Duodenal mucosa (tissue), 2 donors: ENCODE measurements around the gene TNFRSF8.

ENCODE experiments used
- H3K27ac ChIP-seq: one replicate; pipeline ENCODE4 v1.7.0; 2013; ENCODE audit warnings: low read depth, low read length
- H3K27me3 ChIP-seq, 2 donors: one replicate each; pipeline ENCODE4 v1.7.0; 2013; ENCODE audit warnings: low read length in 2 of 2, control low read depth in 1 of 2; ENCODE audit not compliant: insufficient read depth in 2 of 2, control insufficient read depth in 1 of 2
- H3K36me3 ChIP-seq, 2 donors: one replicate each; pipeline ENCODE4 v1.7.0; 2013; ENCODE audit warnings: low read length in 2 of 2, control low read depth in 1 of 2; ENCODE audit not compliant: insufficient read depth in 2 of 2, control insufficient read depth in 1 of 2
- H3K4me1 ChIP-seq, 2 donors: one replicate each; pipeline ENCODE4 v1.7.0; 2013; ENCODE audit warnings: low read length in 2 of 2, control low read depth in 1 of 2; ENCODE audit not compliant: insufficient read depth in 2 of 2, control insufficient read depth in 1 of 2
- H3K4me3 ChIP-seq, 2 donors: one replicate each; pipeline ENCODE4 v1.7.0; 2013; ENCODE audit warnings: low read length in 2 of 2, low read depth in 1 of 2
- H3K9ac ChIP-seq, 2 donors: one replicate each; pipeline ENCODE4 v1.7.0; 2013; ENCODE audit warnings: low read length in 2 of 2, low read depth in 1 of 2
- H3K9me3 ChIP-seq, 2 donors: one replicate each; pipeline ENCODE4 v1.7.0; 2013; ENCODE audit warnings: low read length in 2 of 2, control low read depth in 1 of 2; ENCODE audit not compliant: control insufficient read depth in 1 of 2

The TNFRSF8 gene

DNA sequence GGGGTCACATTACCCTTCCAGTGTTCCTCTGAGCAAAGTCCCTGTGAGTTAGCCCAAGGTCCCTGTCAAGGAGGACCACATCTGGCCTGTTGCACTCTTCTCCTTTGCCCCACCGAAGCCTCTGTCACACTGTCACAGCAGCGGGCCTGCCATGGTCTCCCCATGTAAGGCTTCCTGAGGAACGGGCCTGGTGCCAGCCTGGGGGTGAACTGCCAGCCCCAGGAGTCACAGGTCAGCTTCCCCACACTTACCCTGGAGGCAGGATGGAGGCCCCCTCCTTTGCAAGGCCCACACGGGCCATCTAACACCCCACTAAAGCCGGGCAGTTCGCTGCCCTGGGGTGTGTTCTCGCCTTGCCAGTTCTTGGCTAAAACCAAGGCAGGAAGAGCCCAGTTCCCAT lies 117.8 kb downstream of the TNFRSF8 start:
- H3K9ac ChIP-seq: no peak overlapping the region

GRCh38 chr1:12181568-12181967 lies 118.5 kb downstream of the TNFRSF8 start:
- Histone ChIP-seq H3K4me3 (no peak overlapping the region), H3K36me3 (no peaks in the 10 kb centered on the region), H3K27me3 (no peaks in the 10 kb centered on the region), H3K9ac (no peak overlapping the region), H3K4me1 (peaks cover 39 to 45% of the 10 kb centered on the region in 2 donors), H3K27ac (no peak overlapping the region), H3K9me3 (no peaks in the 10 kb centered on the region)

More for the DNA sequence above, 117.8 kb downstream of the TNFRSF8 start:
- Histone ChIP-seq H3K4me1 (peaks cover 32 to 43% of the 10 kb centered on the region in 2 donors), H3K27me3 (no peaks in the 10 kb centered on the region), H3K36me3 (no peaks in the 10 kb centered on the region), H3K9me3 (no peaks in the 10 kb centered on the region), H3K27ac (no peak overlapping the region), H3K4me3 (no peak overlapping the region)

DNA sequence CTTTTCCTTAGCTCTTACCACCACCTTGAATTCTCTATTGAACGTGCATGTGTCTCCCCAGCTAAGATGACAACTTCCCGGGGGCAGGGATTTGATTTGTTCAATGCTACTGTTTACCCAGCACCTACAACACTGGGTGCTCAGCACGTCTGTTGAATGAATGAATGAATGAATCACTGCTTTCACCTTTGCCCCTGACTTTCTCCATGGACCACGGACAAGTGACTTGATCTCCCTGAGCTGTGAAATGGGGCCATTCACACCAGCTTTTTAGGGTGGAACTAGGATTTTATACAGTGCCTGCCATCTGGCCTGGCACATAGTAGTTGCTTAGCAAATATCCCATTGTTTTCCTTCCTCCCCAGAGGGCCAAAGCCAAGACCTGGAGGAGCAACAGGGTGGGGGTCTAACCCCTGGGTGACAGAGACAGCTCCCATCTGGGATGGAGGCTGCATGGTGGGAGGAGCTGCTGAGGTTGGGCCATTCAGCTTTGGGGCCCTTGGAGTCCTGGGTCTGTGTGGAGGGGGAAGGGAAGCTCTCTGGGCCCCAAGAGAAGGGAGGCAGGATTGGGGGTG lies 119.4 kb downstream of the TNFRSF8 start:
- H3K9ac ChIP-seq: no peak overlapping the region
- H3K9me3 ChIP-seq: no peaks in the 10 kb centered on the region
- no peaks in the 10 kb centered on the region for H3K27me3 ChIP-seq
- H3K36me3 ChIP-seq: no peaks in the 10 kb centered on the region
- no peak overlapping the region for H3K4me3 ChIP-seq
- peaks cover 43 to 48% of the 10 kb centered on the region in 2 donors for H3K4me1 ChIP-seq
- H3K27ac ChIP-seq: no peak overlapping the region

- H3K27me3 ChIP-seq: no peaks in the 10 kb centered on the region
- no peak overlapping the region for H3K4me3 ChIP-seq
- peaks cover 43 to 48% of the 10 kb centered on the region in 2 donors for H3K4me1 ChIP-seq
- no peaks in the 10 kb centered on the region for H3K9me3 ChIP-seq
- no peaks in the 10 kb centered on the region for H3K36me3 ChIP-seq
- no peak overlapping the region for H3K9ac ChIP-seq
- peak overlapping the region; percentile 8 for H3K27ac ChIP-seq
These were observed 120.1 kb downstream of the TNFRSF8 start for GRCh38 chr1:12183095-12183794.

DNA sequence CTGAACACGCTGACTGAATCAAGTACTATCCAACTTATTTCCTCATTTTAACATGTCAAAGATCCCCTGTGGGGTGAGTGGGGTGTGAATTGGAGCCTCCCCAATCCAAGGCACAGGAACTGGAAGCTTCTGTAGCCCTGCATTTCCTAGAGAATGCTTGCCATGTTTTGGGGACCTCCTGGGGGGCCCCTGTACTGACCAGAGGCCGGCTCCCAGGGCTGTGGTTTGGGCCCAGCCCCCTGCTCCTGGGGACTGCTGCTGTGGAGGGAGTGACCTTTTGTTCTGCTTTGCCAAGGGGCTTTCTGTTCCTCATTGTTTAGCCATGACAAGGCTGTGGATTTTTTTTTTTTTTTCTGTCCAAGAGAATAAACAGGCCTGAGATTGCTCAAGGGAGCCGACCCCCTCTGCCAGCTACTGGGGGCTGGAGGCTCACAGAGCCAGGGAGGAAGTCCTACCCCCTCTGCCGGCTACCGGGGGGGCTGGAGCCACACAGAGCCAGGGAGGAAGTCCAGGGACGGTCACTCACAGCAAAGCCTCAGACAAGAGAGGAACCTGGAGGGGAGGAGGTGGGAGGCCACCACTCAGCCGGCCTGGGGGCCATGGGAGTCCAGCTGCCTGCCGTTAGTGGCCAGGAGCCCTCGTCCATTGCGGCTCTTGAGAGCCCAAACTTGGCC lies 121.0 kb downstream of the TNFRSF8 start:
- no peaks in the 10 kb centered on the region for H3K9me3 ChIP-seq
- peaks cover 0 to 4% of the 10 kb centered on the region in 2 donors for H3K36me3 ChIP-seq
- peaks cover 47 to 48% of the 10 kb centered on the region in 2 donors for H3K4me1 ChIP-seq
- no peaks in the 10 kb centered on the region for H3K27me3 ChIP-seq
- peak overlapping the region; percentile 69 for H3K27ac ChIP-seq
- peak overlapping the region; percentile 4 to 10 for H3K9ac ChIP-seq
- H3K4me3 ChIP-seq: no peak overlapping the region

GRCh38 chr1:12185036-12185917 lies 122.2 kb downstream of the TNFRSF8 start:
- Histone ChIP-seq H3K9ac (peak overlapping the region; percentile 10 to 39), H3K27me3 (no peaks in the 10 kb centered on the region), H3K36me3 (peaks cover 0 to 10% of the 10 kb centered on the region in 2 donors), H3K4me3 (peak overlapping the region in 1 of 2 donors; percentile 28), H3K9me3 (no peaks in the 10 kb centered on the region), H3K4me1 (peaks cover 49% of the 10 kb centered on the region in 2 donors), H3K27ac (peak overlapping the region; percentile 69)

GRCh38 chr1:12185918-12186678 lies 123.0 kb downstream of the TNFRSF8 start:
- Histone ChIP-seq H3K9me3 (no peaks in the 10 kb centered on the region), H3K27ac (peak overlapping the region; percentile 59), H3K9ac (peak overlapping the region; percentile 10 to 39), H3K4me1 (peaks cover 49% of the 10 kb centered on the region in 2 donors), H3K36me3 (peaks cover 4 to 14% of the 10 kb centered on the region in 2 donors), H3K4me3 (peak overlapping the region; percentile 27 to 34), H3K27me3 (no peaks in the 10 kb centered on the region)

DNA sequence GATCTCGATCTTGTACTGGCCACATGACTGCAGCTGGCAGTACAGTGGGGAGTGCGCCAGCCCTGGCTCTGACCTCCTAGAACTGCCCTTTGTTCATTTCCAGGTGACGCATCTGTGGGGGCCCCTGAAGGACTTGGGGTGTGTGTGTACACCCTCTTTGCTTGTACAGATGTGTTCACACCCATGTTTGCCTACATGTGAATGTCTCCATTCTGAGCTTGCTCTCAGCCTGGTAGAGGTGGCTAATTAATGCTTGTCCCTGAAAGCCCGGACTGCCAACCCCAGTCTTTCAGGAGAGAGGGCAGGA lies 123.5 kb downstream of the TNFRSF8 start:
- Histone ChIP-seq H3K27me3 (no peaks in the 10 kb centered on the region), H3K27ac (no peak overlapping the region)

DNA sequence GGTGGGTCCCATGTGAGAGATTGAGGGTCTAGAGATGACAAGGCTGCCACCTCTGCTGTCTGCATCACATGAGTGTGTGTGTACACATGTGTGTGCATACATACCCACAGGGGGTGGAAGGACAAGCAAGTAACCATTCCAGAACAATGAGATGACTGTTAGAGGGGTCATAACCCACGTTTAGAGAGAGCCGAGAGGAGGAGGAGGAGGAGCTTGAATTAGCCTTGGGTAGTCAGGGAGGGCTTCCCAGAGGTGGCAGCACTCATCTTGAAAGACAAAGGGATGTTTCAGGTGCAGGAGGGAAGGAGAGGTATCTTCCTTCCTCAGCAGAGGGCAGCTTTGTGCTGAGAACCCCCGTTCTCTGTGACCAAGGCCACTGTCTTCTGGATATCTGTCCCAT lies 125.0 kb downstream of the TNFRSF8 start:
- Histone ChIP-seq H3K9ac (no peak overlapping the region), H3K9me3 (no peaks in the 10 kb centered on the region), H3K36me3 (peaks cover 16 to 31% of the 10 kb centered on the region in 2 donors), H3K4me3 (no peak overlapping the region), H3K4me1 (peaks cover 49% of the 10 kb centered on the region in 2 donors), H3K27ac (no peak overlapping the region), H3K27me3 (no peaks in the 10 kb centered on the region)

More for the DNA sequence above, 123.5 kb downstream of the TNFRSF8 start:
- H3K4me3 ChIP-seq: no peak overlapping the region
- peaks cover 5 to 18% of the 10 kb centered on the region in 2 donors for H3K36me3 ChIP-seq
- H3K9ac ChIP-seq: no peak overlapping the region
- no peaks in the 10 kb centered on the region for H3K9me3 ChIP-seq
- peaks cover 49% of the 10 kb centered on the region in 2 donors for H3K4me1 ChIP-seq
